ENCODE data around the gene MAN1C1.

Gene MAN1C1

GRCh38 chr1:25699500-25700143, 83.0 kb downstream of the MAN1C1 start:
- no peak for TF ChIP-seq CTCF (IDR thresholded peaks at IDR 0.05; ENCODE audit: borderline replicate concordance, insufficient read depth, low read depth, low read length)
- H3K4me3 ChIP-seq (ENCODE audit: low read depth, low read length): no peak overlapping the region

DNA sequence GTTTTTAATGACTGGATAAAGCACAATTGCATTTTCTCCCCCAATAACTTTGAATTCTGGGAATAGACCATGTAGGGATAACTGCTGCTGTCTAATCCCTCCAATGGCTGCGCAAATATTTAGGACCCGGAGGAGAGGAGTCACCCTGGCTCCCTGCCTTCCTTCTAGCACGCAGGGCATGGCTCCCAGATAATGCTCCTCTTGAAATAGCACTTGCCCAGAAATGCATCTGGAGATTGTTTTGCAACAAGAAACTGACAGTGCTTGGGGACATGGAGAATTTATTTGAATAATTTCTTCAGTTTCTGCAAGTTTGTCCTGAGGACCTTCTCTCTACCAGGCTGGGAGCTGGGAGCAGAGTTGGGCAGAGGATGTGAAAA, 83.5 kb downstream of the MAN1C1 start:
- H3K4me3 ChIP-seq (ENCODE audit: low read depth, low read length): no peak overlapping the region
- TF ChIP-seq CTCF (IDR thresholded peaks at IDR 0.05; ENCODE audit: borderline replicate concordance, insufficient read depth, low read depth, low read length): no peak

- no peak overlapping the region for H3K4me3 ChIP-seq (ENCODE audit: low read depth, low read length)
- TF ChIP-seq CTCF (IDR thresholded peaks at IDR 0.05; ENCODE audit: borderline replicate concordance, insufficient read depth, low read depth, low read length): peak; percentile 20; the same call in 1 of the 2 replicates
Measured at GRCh38 chr1:25700626-25701025, 84.0 kb downstream of the MAN1C1 start.

DNA sequence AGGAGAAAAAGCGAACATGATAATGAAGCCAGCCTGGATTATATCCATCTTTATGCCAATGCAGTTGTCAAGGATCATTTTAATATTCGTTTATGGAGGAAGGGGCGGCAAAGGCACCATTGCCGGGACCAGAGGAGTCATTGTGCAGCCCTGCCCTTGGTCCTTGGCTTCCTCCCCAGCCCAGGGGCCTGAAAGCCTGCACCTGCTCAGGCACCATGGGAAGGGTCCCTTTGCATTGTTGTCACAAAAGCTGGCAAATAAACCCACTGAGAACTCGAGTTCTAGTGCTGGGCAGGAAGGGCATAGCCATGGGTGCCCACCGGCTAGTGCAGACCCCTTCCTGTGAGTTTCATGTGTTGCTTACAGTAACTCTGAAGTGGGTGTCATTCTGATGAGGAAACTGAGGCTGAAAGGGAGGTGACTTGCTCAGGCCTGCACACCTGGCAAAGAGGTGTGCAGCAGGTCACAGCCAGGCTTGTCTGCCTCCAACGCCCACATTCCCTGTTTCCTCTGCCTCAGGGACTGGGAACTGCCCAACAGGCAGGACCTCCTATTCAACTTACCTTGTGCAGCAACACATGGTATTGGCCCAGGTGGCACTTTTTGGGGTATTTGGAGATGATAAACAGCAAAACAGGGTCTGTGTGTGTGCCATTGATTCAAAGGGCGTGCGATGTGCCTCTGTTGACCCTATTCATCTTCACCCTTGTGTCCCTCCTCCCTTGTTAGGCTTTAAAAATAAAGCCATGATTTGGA, 84.6 kb downstream of the MAN1C1 start:
- no peak overlapping the region for H3K4me3 ChIP-seq (ENCODE audit: low read depth, low read length)
- TF ChIP-seq CTCF (IDR thresholded peaks at IDR 0.05; ENCODE audit: borderline replicate concordance, insufficient read depth, low read depth, low read length): no peak

GRCh38 chr1:25702101-25702775, 85.6 kb downstream of the MAN1C1 start:
- TF ChIP-seq CTCF (IDR thresholded peaks at IDR 0.05; ENCODE audit: borderline replicate concordance, insufficient read depth, low read depth, low read length): no peak
- no peak overlapping the region for H3K4me3 ChIP-seq (ENCODE audit: low read depth, low read length)

GRCh38 chr1:25703041-25703440, 86.5 kb downstream of the MAN1C1 start:
- TF ChIP-seq CTCF (IDR thresholded peaks at IDR 0.05; ENCODE audit: borderline replicate concordance, insufficient read depth, low read depth, low read length): no peak
- H3K4me3 ChIP-seq (ENCODE audit: low read depth, low read length): no peak overlapping the region

All from GM12875 (cell line).